Endothelial cell of umbilical vein (primary cell): ENCODE data around the gene CDC42BPB. TPM values are rescaled to one million over a fixed set of nuclear protein-coding genes. Genes with fewer than 3 reads are reported as not detected.

Source experiments
- BruUV-seq: library from RNA; stranded (reverse); fragments of 400-500 nt; replicated peaks from 2 replicates; lab custom pipeline; 2021; lab: Mats Ljungman, UMichigan
- CTCF ChIA-PET: fragments of 300-600, 350-600 bp; sonication (Branson Sonifier 250); formaldehyde crosslinking; loops from one replicate; lab custom pipeline; 2021; ENCODE audit warnings: antibody characterized with exemption, inconsistent platforms; lab: Charles Lee
- POLR2A ChIA-PET: fragments of 300-600, 350-600 bp; sonication (Branson Sonifier 250); formaldehyde crosslinking; loops from one replicate; lab custom pipeline; 2021; ENCODE audit warnings: antibody characterized with exemption, inconsistent platforms; lab: Charles Lee
- DNase-seq: peaks from one replicate; pipeline ENCODE4 v3.0.0-alpha.2; 2011; ENCODE audit warnings: low read depth, low spot score
- FAIRE-seq: peaks from 2 replicates; lab custom pipeline; 2011; peaks lifted over from hg19 to GRCh38; lab: Jason Lieb, UNC
- H2AFZ ChIP-seq: 2 replicates; pipeline ENCODE4 v1.6.0; 2012; ENCODE audit warnings: low read depth, low read length, control low read depth, inconsistent platforms
- H3K27ac ChIP-seq: 2 replicates; pipeline ENCODE4 v1.5.1; 2011; ENCODE audit warnings: low read depth, mild to moderate bottlenecking, control low read depth, low read length, moderate library complexity; ENCODE audit not compliant: insufficient read depth
- H3K27me3 ChIP-seq, 2 experiments: 2 replicates each; pipeline versions ENCODE4 v1.6.0 to v1.6.1; 2011; ENCODE audit warnings: low read length in 2 of 2, mixed read lengths in 1 of 2; ENCODE audit not compliant: control insufficient read depth in 2 of 2, insufficient read depth in 2 of 2
- H3K36me3 ChIP-seq, 2 experiments: 2 replicates in 1 of 2; 3 replicates in 1 of 2; pipeline ENCODE4 v1.5.1; 2011; ENCODE audit warnings: low read length in 2 of 2, mild to moderate bottlenecking in 1 of 2, moderate library complexity in 1 of 2; ENCODE audit not compliant: control insufficient read depth in 2 of 2, insufficient read depth in 2 of 2; ENCODE audit errors: extremely low read depth in 1 of 2
- H3K4me1 ChIP-seq: 3 replicates; pipeline ENCODE4 v1.5.1; 2011; ENCODE audit warnings: mild to moderate bottlenecking, low read length; ENCODE audit not compliant: control insufficient read depth, insufficient read depth; ENCODE audit errors: extremely low read depth
- H3K4me2 ChIP-seq: 2 replicates; pipeline ENCODE4 v1.6.1; 2011; ENCODE audit warnings: low read length, control low read depth, mixed read lengths; ENCODE audit not compliant: insufficient read depth
- H3K4me3 ChIP-seq, 3 experiments: fragments of 200-600 bp in 1 of 3; sonication (generic), shearing (Covaris generic) in 1 of 3; replicated peaks in 1 of 3; 2 replicates each; pipeline ENCODE4 v1.5.1; 2011 to 2016; ENCODE audit warnings: control low read depth in 3 of 3, low read length in 3 of 3, mild to moderate bottlenecking in 2 of 3, inconsistent platforms in 1 of 3, low read depth in 1 of 3, moderate library complexity in 1 of 3; ENCODE audit not compliant: insufficient read depth in 1 of 3
- H3K79me2 ChIP-seq: 2 replicates; pipeline ENCODE4 v1.6.0; 2012; ENCODE audit warnings: low read length, inconsistent platforms; ENCODE audit not compliant: control insufficient read depth, insufficient read depth
- H3K9ac ChIP-seq: replicated peaks from 2 replicates; pipeline ENCODE3; 2011; ENCODE audit warnings: low read length, control low read depth; ENCODE audit not compliant: insufficient read depth; ENCODE audit errors: extremely low read depth
- H3K9me1 ChIP-seq: replicated peaks from 3 replicates; pipeline ENCODE4 v1.6.0; 2011; ENCODE audit warnings: mild to moderate bottlenecking, low read length; ENCODE audit not compliant: control insufficient read depth, insufficient read depth; ENCODE audit errors: extremely low read depth
- H3K9me3 ChIP-seq: replicated peaks from 2 replicates; pipeline ENCODE4 v1.5.1; 2012; ENCODE audit warnings: low read length, inconsistent platforms; ENCODE audit not compliant: control insufficient read depth, insufficient read depth
- H4K20me1 ChIP-seq: replicated peaks from 2 replicates; pipeline ENCODE3; 2011; ENCODE audit warnings: mild to moderate bottlenecking, low read length; ENCODE audit not compliant: control insufficient read depth, insufficient read depth; ENCODE audit errors: extremely low read depth
- EZH2 ChIP-seq: IDR thresholded peaks from 2 replicates; pipeline ENCODE4 v1.6.1; 2012; ENCODE audit warnings: borderline replicate concordance, low read depth, mild to moderate bottlenecking, moderate library complexity, low read length, inconsistent platforms; ENCODE audit not compliant: severe bottlenecking
- FOS ChIP-seq: IDR thresholded peaks from 2 replicates; pipeline ENCODE4 v1.6.1; 2011; ENCODE audit warnings: mild to moderate bottlenecking, low read length, moderate library complexity, borderline replicate concordance; ENCODE audit not compliant: insufficient read depth
- GATA2 ChIP-seq: IDR thresholded peaks from 2 replicates; pipeline ENCODE4 v1.7.0; 2011; ENCODE audit warnings: low read depth, mild to moderate bottlenecking, moderate library complexity, mixed read lengths, low read length; ENCODE audit not compliant: insufficient read length, insufficient read depth
- JUN ChIP-seq: IDR thresholded peaks from 2 replicates; pipeline ENCODE4 v1.6.1; 2011; ENCODE audit warnings: borderline replicate concordance, low read depth; ENCODE audit not compliant: insufficient read length, insufficient read depth
- MAX ChIP-seq: IDR thresholded peaks from 2 replicates; pipeline ENCODE4 v1.6.1; 2011; ENCODE audit not compliant: insufficient read depth, insufficient read length
- MYC ChIP-seq: IDR thresholded peaks from one replicate; pipeline ENCODE4 v1.6.1; 2011; ENCODE audit warnings: mild to moderate bottlenecking, low read depth, low read length
- POLR2A ChIP-seq: IDR thresholded peaks from 2 replicates; pipeline ENCODE4 v1.6.1; 2012; ENCODE audit warnings: low read depth, mild to moderate bottlenecking, control low read depth, low read length
- POLR2AphosphoS5 ChIP-seq: IDR thresholded peaks from 2 replicates; pipeline ENCODE4 v1.6.1; 2012; ENCODE audit warnings: low read depth, mild to moderate bottlenecking, control low read depth, low read length, moderate library complexity; ENCODE audit not compliant: insufficient read depth
- dilution Hi-C: fragments of 300-500 bp; cut with MboI; formaldehyde crosslinking; loops from one replicate; pipeline ENCODE4 v1.15.0; 2019; ENCODE audit warnings: low sequenced_read_pairs; ENCODE audit not compliant: extremely low pct_ligation_motif_present
- intact Hi-C: fragments of 100-400 bp; cut with micrococcal nuclease; formaldehyde crosslinking; loops from one replicate; pipeline ENCODE4 v1.10.0; 2022
- polyA plus RNA-seq, 4 experiments: library from polyadenylated mRNA; depleted of rRNA in 3 of 4; stranded (reverse) in 3 of 4; unstranded in 1 of 4; fragments of >200 nt; gene quantifications; 2 replicates each; pipeline versions ENCODE4 v1.2.1 to v1.2.3, GENCODE V29; 2011 to 2012; ENCODE audit warnings: missing spikeins in 1 of 4
- total RNA-seq: library from RNA; stranded (reverse); gene quantifications from 2 replicates; pipeline ENCODE4 v1.2.3, GENCODE V29; 2021
- TF ChIP-seq, protein P1 (sequence below), 2 donors: IDR thresholded peaks; 1 replicate in 1 of 2; 2 replicates in 1 of 2; pipeline ENCODE4 v1.5.1; 2011; ENCODE audit warnings: low read length in 2 of 2, mild to moderate bottlenecking in 2 of 2, moderate library complexity in 2 of 2, control low read depth in 1 of 2, inconsistent platforms in 1 of 2, low read depth in 1 of 2; ENCODE audit not compliant: insufficient read depth in 1 of 2; ENCODE audit errors: extremely low read depth in 1 of 2

The CDC42BPB gene
- total and polyA plus RNA-seq, 2 donors (not counting 3 experiments of a cell fraction or from before 2014, with no cell fraction given), result 82.6 to 131 TPM

GRCh38 chr14:102907303-102907844 lies 150.0 kb downstream of the CDC42BPB start:
- Histone ChIP-seq H4K20me1 (no peaks in the 10 kb centered on the region), H3K9me1 (no peaks in the 10 kb centered on the region), H3K4me3 (no peak overlapping the region), H3K27me3 (no peaks in the 10 kb centered on the region), H2AFZ (no peak overlapping the region), H3K9ac (no peak overlapping the region), H3K36me3 (peaks cover 0 to 14% of the 10 kb centered on the region in 2 experiments), H3K4me1 (no peaks in the 10 kb centered on the region), H3K79me2 (no peaks in the 10 kb centered on the region), H3K27ac (no peak overlapping the region), H3K9me3 (no peaks in the 10 kb centered on the region), H3K4me2 (no peak overlapping the region)
- POLR2A ChIA-PET, result no interaction called here
- DNase-seq (no peak), FAIRE-seq (no peak)
- dilution Hi-C loops, result no loop called here
- no TSS peak for BruUV-seq
- CTCF ChIA-PET, result no interaction called here
- TF ChIP-seq POLR2A (no peak), POLR2AphosphoS5 (no peak), GATA2 (no peak), FOS (no peak), MYC (no peak), JUN (no peak), EZH2 (no peak), MAX (no peak)
- TF ChIP-seq, protein P1, sequence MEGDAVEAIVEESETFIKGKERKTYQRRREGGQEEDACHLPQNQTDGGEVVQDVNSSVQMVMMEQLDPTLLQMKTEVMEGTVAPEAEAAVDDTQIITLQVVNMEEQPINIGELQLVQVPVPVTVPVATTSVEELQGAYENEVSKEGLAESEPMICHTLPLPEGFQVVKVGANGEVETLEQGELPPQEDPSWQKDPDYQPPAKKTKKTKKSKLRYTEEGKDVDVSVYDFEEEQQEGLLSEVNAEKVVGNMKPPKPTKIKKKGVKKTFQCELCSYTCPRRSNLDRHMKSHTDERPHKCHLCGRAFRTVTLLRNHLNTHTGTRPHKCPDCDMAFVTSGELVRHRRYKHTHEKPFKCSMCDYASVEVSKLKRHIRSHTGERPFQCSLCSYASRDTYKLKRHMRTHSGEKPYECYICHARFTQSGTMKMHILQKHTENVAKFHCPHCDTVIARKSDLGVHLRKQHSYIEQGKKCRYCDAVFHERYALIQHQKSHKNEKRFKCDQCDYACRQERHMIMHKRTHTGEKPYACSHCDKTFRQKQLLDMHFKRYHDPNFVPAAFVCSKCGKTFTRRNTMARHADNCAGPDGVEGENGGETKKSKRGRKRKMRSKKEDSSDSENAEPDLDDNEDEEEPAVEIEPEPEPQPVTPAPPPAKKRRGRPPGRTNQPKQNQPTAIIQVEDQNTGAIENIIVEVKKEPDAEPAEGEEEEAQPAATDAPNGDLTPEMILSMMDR (IDR thresholded peaks at IDR 0.05; ENCODE audit: extremely low read depth in 1 of 2, insufficient read depth in 1 of 2, low read depth in 1 of 2, low read length in 2 of 2), result no peak
- intact Hi-C loops, result no loop called here
